ENCODE results near the gene MFSD12.
A peak's percentile ranks its signal among the peaks of the same experiment; 100 is the strongest.
"Not testable (repeated sequence)": the region's sequence is repeated elsewhere in the genome, so short reads cannot be mapped to it uniquely, and the experiment has no call there.

MFSD12 gene

GRCh38 chr19:3584036-3584802 is 26.8 kb upstream of the MFSD12 start:
- not testable (repeated sequence) for DNase-seq (ENCODE audit: low spot score)

- DNase-seq (ENCODE audit: low spot score), result not testable (repeated sequence)
These were observed 24.4 kb upstream of the MFSD12 start for GRCh38 chr19:3581792-3582191.

GRCh38 chr19:3580156-3580934 is 23.0 kb upstream of the MFSD12 start:
- no peak for DNase-seq (ENCODE audit: low spot score)

- DNase-seq (ENCODE audit: low spot score), result no peak
These were observed 21.0 kb upstream of the MFSD12 start for GRCh38 chr19:3578390-3578789.

- no peak for DNase-seq (ENCODE audit: low spot score)
These were observed 20.4 kb upstream of the MFSD12 start for GRCh38 chr19:3577723-3578344.

DNA sequence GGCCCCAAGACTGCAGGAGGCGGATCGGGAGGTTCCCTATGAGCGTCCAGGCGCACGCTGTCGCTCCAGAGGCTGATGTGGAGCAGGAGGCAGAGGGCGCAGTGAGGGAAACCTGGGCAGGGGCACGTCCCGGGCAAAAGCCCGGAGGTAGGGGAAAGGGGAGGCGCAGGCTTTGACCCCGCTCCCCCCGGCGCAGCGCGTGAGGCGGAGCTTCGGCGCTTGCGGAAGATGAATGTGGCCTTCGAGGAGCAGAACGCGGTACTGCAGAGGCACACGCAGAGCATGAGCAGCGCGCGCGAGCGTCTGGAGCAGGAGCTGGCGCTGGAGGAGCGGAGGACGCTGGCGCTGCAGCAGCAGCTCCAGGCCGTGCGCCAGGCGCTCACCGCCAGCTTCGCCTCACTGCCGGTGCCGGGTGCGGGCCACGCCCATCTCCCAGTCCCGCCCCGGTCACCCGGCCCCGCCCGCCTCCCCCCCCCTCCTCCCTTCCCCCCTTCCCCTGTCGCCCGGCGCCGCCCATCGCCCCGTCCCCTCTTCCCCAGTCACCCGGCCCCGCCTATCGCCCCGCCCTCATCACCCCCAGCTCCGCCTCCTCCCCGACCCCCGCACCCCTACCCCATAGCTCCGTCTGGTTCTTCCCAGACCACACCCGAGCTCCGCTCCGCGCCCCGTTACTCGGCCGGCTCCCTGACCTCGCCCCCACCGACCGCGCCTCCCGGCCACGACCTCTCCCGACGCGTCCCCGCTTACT is 19.5 kb upstream of the MFSD12 start:
- no peak for DNase-seq (ENCODE audit: low spot score)

DNA sequence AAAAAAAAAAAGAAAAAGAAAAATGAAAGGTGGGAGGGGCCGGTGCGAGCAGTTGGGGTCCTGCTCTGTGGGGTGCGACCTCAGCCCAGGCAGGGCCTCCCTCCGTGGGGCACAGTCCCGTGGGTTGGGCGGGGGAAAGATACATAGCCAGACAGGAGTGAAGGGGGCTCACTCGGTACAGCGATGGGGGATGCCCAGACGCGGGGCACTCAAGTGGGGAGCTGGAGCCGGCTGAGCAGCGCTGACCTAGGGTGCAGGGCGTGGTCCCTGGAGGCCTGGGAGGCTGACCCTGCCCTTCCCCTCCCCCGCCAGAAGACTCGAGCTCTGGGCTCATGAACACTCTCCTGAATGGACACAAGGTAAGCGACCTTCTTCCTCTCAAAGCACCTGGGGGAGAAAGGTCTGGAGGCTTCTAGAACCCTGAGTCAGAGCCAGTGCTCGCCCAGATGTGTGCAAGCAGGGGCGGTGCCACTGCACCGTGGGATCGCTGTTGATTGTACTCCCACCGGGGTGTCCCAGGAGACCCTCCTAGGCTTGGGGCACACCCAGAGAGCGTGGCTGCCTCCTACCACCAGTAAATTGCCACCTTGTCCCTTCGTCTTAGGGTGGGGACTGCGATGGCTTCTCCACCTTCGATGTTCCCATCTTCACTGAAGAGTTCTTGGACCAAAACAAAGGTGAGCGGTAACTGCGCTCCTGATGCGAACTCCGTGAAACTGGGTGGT is 18.7 kb upstream of the MFSD12 start:
- DNase-seq (ENCODE audit: low spot score), result no peak

- no peak for DNase-seq (ENCODE audit: low spot score)
These were observed 17.9 kb upstream of the MFSD12 start for GRCh38 chr19:3575260-3575741.

DNA sequence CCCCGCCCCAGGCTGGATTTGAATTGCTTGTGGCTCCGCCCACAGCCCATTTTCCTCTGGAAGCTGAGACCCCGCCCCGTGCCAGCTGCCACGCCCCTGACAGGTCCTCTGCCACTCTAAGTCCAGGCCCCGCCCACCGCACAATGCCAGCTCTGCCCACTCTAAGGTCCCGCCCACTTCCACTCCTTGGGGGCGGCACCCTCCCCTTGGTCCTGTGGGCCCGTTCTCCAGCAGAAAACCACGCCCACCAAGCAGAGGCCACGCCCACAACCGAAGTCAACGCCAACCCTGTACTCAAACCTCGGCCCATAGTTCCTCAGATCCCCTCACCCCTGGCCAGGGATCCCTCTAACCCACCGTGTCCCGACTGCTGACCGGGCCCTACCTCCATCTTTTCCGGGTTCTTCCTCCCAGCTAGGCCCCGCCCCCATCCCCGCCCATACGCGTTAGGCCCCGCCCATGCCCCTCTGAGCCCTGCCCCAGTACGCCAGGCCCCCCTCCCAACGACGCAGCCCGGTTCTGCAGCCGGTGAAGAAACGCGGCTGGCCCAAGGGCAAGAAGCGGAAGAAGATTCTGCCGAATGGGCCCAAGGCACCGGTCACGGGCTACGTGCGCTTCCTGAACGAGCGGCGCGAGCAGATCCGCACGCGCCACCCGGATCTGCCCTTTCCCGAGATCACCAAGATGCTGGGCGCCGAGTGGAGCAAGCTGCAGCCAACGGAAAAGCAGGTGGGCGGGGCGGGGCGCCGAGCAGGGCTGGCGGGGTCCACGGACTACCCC is 16.7 kb upstream of the MFSD12 start:
- DNase-seq (ENCODE audit: low spot score), result peak; percentile 91

- no peak for DNase-seq (ENCODE audit: low spot score)
These were observed 15.9 kb upstream of the MFSD12 start for GRCh38 chr19:3573162-3573857.

GRCh38 chr19:3572855-3573161 is 15.4 kb upstream of the MFSD12 start, which contains the start of gene HMG20B:
Gene HMG20B (plus strand): TSS chr19:3572944. CDS start chr19:3573310, 366 bp downstream.
- no peak for DNase-seq (ENCODE audit: low spot score)

DNA sequence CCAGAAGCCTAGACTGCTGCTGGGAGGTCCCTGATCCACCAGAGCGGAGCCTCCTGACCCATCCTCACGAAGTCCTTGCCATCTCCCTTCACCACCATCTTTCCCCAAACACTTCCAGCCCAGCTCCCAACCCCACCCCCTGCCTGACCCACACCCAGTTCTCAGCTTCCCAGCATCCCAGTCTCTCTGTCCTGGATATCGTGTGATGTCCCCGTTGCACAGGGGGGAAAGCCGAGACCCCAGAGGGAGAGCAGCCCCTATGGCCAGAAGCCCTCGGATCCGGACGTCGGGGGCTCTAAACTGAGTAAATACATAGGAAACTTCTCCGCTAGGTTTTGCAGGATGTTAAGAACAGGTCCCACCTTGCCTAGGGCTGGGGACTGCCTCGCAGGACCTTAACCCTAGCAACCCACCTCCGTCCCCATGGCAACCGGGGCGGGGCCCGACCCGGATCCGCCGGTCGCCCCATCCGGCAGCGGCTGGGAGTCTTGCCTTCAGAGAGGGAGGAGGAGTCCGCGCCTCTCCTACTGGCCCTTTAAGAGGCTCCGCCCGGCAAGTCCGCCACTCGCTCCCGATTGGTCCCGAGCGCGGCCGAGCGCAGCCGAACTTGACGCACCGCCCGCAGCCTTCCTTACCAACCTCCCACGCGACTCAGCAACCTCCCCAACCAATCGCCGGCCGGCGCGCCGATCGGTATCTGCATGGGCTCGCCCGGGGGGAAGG is 14.9 kb upstream of the MFSD12 start:
- peak; percentile 98 for DNase-seq (ENCODE audit: low spot score)

DNA sequence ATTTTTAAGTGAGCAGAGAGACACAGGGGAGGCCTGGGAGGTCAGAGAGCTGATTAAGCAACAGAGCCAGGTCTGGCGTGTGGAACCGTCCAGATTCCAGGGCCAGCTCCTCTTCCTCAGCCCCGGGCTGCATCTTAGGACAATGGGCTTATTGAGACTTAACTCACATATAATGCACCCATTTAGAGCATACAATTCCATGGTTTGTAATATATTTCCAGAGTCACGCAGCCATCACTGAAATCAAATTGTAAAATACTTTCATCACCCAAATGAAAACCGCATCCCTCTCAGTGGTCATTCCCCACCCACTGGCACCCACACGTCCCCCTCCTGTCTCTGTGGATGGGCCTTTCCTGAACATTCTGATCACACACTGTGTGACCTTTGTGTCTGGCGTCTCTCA is 13.2 kb upstream of the MFSD12 start:
- DNase-seq (ENCODE audit: low spot score), result no peak

- DNase-seq (ENCODE audit: low spot score), result not testable (repeated sequence)
These were observed 12.7 kb upstream of the MFSD12 start for GRCh38 chr19:3570042-3570441.

DNA sequence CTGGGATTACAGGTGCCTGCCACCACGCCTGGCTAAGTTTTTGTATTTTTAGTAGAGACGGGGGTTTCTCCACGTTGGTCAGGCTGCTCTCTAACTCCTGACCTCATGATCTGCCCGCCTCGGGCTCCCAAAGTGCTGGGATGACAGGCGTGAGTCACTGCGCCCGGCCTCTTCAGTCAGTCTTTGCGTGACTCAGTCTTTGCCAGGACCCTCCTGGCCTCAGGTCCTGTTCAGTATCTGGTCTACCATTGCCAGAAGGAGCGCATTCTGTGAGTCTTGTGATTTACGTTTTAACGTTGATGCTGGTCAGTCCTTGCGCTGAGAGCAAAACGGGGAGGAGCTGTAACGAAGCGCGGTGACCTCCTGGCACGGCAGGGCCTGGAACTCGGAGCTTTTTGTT is 7.8 kb upstream of the MFSD12 start:
- no peak for DNase-seq (ENCODE audit: low spot score)

DNA sequence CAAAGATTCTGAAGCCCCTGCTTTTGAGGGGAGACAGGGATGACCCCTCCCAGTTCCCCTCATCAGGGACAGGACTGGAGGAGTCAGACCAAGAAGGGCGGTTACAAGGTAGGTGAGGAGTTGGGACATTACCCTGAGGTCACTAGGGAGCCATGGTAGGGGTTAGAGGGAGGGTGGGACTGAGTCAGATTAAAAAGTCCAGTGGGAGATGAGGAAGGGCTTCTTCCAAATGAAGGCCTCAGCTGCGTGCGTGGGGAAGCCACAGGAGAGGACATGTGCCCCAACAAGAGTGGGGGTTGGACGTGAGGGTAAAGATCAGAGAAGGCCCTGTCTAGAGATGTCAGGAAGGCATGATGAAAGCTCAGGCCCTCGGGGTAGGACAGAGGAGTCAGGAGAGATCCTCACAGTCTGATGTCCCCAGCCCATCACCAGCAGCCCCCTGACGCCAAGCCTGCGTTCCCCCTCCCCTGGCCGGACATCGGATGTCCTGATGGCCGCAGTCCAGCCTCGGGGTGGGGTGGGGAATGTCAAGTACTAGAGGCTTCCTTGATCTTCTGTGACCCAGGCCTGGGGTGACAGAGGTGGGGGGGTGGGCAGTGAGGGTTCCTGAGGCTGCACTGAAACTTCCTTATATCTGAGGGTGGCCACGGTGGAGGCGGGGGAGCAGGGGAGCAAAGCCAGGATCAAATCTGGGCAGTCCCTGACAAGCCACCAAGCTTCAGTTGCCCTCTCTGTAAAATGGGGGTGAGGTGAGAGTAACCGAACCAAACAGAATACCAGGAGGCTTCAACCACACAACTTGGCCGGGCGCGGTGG is 6.5 kb upstream of the MFSD12 start:
- DNase-seq (ENCODE audit: low spot score), result no peak

- DNase-seq (ENCODE audit: low spot score), result peak; percentile 70
These were observed 367 bp downstream of the MFSD12 start for GRCh38 chr19:3556978-3557460.

DNA sequence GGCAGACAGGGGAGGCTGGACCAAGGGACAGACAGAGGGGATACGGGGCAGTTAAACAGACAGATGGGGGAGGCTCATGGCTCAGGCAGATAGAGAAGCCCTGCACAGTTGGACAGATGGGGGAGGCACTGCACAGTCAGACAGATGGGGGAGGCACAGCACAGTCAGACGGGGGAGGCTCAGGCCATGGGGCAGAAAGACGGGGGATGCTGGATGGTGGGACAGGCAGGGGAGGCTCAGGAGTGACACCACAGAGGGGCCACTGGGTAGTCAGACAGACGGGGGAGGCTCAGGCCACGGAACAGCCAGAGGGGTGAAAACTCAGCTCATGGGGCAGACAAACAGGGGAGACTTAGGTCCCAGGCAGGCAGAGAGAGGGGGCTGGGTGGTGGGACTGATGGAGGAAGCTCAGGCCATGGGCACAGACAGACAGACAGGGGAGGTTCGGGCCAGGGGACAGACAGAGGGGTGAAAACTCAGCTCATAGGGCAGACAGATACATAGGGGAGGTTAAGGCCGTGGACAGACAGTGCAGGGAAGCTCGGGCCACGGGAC is 886 bp downstream of the MFSD12 start:
- DNase-seq (ENCODE audit: low spot score), result no peak
